HG03108 (cell line): ENCODE results near the gene MAPK1IP1L.
"Not testable (repeated sequence)": the region's sequence is repeated elsewhere in the genome, so short reads cannot be mapped to it uniquely, and the experiment has no call there.

Source experiments
- ATAC-seq: cut with Tn5 transposase; IDR thresholded peaks from one replicate; pipeline ENCODE4 v1.9.1; 2021; ENCODE audit warnings: moderate library complexity; ENCODE audit not compliant: unreplicated experiment

MAPK1IP1L gene

DNA sequence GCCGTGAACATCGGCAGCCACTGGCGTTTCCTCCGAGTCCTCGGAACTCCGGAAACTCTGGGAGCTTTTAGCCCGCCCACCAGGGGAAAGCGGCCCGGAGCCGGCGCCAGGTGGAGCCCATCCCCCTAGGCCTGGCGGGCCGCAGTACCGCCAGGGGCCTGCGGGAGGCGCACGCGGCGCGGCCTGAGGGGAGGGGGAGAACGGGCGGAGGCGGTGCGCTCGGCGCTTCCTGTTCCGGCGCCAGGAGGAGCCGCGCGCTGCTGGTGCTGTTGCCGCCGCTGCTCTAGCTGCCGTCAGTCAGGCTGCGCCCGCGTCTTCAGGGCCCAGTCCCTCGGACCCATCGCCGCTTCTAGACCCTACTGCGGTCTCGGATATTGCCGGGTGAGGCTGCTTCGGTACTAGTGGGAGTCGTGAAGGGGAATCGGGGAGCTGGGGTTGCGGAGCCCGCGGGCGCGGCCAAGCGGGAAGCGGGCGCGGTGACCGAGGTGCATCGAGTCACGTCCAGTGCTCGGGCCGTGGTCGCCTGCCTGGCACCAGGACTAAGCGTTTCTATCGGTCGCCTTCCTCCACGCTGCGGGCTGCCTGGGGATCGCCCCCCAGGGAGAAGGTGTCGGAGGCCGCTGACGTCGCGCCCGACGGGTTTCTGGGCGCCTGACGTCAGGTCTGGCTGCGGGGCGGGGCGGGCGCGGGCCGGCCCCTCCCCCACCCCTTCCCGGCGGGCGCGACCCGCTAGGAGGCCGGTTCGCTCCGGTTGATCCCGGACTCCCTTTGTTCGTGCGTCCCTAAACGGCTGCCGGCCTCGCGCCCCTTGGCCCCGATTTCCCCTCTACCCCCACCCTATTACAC, at the start of gene MAPK1IP1L:
MAPK1IP1L (plus strand) TSS at position 225 of the 846 bp plus-strand sequence. CDS start 10,037 bp downstream, outside the sequence.
- ATAC-seq, result peak; percentile 91

- no peak for ATAC-seq
These were observed 46.4 kb upstream of the MAPK1IP1L start for GRCh38 chr14:55005071-55005470.

GRCh38 chr14:55015006-55015405, 36.4 kb upstream of the MAPK1IP1L start:
- ATAC-seq, result no peak

- no peak for ATAC-seq
These were observed 31.4 kb upstream of the MAPK1IP1L start for GRCh38 chr14:55019968-55020554.

DNA sequence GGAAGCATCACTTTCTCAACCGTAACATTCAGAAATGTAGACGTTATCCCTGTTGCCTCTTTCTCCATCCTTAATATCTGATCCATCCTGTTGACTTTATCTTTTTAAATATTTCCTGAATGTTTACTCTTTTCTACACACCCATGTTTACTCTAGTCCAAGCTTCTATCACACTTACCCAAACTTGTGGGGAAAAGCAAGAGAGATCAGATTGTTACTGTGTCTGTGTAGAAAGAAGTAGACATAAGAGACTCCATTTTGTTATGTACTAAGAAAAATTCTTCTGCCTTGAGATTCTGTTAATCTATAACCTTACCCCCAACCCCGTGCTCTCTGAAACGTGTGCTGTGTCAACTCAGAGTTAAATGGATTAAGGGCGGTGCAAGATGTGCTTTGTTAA, 27.1 kb upstream of the MAPK1IP1L start:
- not testable (repeated sequence) for ATAC-seq

GRCh38 chr14:55025948-55026347, 25.5 kb upstream of the MAPK1IP1L start:
- no peak for ATAC-seq

- ATAC-seq, result no peak
These were observed 25.0 kb upstream of the MAPK1IP1L start for GRCh38 chr14:55026441-55026792.

DNA sequence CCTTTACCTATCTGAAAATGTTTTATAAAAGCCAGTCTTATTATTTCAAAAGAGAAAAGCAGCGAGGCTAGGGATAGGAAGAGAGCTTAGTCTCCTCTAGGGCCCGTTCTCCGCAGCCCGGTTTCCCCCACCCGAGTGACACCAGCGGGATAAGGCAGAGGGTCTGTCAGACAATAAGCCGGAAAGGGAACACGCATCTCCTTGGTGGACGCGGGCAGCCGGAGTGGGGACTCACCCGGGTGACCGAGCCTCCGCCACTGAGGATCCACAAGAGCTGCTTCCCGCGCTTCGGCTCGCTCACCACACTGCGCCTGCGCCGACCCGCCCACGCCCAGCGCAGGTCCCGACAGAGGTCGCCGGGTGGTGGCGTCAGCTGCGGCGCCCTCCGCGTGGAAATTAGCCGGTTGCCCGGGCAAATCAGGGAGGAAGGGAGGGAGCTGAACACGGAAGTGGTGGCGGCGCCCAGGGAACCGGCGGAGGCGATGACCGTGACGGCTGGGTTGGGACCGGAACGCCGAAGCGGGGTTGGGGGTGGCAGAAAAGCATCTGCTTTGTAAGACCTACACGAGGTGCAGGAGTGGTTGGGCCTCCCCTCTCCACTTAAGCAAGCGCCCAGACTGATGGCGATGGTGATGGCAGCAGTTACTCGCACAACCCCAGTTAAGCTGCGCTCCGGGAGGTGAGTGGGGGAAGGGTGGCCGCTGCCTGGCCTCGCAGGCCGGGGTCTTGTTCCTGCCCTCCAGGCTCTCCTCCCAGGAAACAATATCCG, 24.5 kb upstream of the MAPK1IP1L start, which contains the start of the genes SOCS4 and WDHD1:
SOCS4 (plus strand) TSS at position 444 of the 769 bp plus-strand sequence. CDS start 15,806 bp downstream, outside the sequence.
WDHD1 (minus strand) TSS at position 307 of the 769 bp plus-strand sequence. CDS start 312 bp downstream, outside the sequence.
- peak; percentile 89 for ATAC-seq

DNA sequence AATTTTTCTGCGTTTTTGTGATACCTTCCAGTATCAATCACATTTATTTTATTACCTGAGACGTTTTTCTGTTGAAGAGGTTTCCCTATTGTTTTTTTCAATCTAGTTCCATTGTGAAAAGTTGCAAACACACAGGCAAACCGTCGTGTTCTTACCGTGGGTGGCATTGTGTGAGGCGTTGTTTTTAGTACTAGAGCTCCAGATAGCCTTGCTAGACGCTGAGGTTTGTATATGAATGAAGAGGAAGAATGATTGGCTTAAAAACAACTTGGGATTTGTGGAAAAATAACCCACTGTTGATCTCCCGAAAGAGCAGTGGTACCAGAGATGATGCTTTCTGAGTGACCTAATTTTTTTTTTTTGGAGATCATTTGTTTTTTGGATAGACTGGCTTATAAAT, 23.4 kb upstream of the MAPK1IP1L start:
- ATAC-seq, result no peak

- no peak for ATAC-seq
These were observed 23.0 kb upstream of the MAPK1IP1L start for GRCh38 chr14:55028476-55028875.

DNA sequence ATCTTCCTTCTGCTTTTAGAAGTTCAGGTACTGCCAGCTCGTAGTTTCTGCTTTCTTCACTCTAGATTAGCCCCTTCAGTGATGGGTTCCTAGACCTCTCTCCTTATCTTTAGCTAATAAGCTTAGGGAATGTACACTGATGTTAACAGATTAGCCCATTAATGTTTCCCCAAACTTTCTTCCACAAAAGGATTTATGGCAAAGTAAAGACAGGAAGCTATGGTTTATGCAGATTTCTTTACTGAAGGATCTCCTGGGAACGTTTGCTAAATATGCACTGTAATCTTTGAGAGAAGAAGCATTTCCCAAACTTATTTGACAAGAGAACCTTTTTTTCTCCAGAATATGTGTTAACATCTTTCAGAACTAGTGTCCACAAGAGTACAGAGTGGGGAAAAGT, 20.3 kb upstream of the MAPK1IP1L start:
- ATAC-seq, result no peak

- not testable (repeated sequence) for ATAC-seq
These were observed 13.5 kb upstream of the MAPK1IP1L start for GRCh38 chr14:55037995-55038394.

DNA sequence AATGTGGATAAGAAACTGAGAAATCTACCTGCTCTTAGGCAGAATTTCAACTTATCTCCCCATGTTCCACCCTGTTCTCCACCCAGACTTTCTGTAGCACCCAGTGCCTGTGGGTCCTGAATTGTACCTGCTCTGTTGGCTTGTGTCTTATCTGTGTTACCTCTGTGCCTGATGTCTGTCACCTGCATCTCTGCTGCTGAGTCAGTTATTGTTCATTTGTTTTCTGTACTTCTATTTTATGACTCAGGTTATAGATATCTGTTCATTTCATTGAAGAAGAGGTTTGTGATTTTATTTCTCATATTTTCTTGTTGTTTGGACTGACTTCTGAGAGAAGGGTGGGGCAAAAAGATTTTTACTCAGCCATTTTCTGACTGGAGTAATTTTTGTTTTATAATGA, 12.7 kb upstream of the MAPK1IP1L start:
- no peak for ATAC-seq

DNA sequence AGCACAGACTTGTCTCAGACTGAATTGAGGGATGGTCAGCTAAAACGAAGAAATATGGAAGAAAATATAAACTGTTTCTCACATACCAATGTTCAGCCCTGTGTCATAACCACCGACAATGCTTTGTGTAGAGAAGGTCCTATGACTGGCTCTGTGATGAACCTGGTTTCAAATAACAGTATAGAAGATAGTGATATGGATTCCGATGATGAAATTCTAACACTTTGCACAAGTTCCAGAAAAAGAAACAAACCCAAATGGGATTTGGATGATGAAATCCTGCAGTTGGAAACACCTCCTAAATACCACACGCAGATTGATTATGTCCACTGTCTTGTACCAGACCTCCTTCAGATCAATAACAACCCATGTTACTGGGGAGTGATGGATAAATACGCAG, 7.9 kb upstream of the MAPK1IP1L start:
- no peak for ATAC-seq

DNA sequence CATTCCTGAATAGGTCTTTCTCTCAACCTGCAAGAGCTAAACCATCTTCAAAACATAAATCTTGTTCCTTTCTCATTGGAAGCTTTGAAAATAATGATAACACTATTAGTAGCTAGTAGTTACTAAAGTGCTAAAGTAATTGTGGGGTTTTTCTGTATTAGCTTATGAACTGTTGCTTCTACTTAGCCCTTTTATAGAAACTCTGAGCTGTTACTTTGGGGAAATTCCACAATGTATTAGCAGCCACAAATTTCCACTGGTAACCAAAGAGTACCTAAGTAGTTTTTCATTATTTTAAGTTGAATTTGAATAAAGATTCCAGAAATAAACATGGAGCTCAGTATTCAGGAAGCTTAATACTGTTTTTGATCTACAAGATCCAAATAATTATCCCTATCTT, 6.4 kb upstream of the MAPK1IP1L start:
- ATAC-seq, result no peak

- no peak for ATAC-seq
These were observed 4.0 kb upstream of the MAPK1IP1L start for GRCh38 chr14:55047301-55048053.

DNA sequence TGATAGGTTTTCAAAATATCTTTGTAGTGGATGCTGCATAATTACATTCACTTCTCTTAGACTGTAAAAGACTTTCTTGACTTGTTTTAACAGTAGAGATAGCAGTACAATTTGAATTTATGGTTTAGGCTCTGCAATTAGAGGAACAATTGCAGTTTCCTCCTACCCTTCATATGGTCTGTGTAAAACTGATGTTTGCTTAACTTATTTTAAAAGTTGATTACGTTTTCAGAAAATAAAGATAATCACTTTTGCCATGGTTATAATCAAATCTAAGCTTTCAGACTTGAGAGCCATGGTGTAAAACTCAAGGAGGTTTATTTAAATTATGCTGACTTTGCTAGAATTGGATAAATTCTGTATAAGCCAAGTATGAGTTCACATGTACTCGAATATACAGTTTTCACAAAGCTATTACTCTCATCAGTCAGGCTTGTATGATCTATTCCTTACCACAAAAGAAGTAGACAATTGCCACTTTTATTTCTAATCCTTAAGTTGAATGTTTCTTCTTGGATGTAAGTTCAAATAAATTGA, 2.5 kb upstream of the MAPK1IP1L start:
- no peak for ATAC-seq

DNA sequence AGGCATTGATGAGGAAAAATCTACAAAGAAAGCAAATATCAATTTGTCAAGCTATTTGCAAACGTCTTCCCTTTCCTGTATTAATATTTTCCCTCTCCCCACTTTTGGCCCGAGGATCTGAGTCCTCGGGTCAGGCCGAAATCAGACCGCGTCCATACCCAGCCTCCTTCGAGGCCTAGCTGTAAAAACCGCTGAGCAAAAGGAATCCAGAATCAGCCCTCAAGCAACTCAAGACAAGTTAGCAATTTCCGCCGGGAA, 353 bp upstream of the MAPK1IP1L start:
- ATAC-seq, result peak; percentile 14

GRCh38 chr14:55052269-55052930, 953 bp downstream of the MAPK1IP1L start:
- peak; percentile 3 for ATAC-seq

DNA sequence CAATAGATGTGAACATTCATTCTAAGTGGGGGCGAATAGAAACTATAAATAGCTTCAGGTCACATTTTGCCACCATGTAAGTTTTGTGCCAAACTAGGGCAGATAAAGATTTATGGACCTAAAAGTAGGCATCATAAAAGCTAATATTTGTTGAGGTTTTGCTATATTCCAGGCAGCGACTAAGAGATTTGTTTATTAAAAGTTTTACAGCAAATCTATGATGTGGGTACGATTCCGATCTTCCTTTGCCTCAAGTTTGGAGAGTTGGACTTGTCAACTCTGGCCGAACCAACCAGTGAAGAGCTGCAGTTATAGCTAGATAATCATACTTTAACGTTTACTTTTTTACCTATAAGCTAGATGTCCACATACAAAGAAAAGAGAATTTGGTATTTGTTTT, 1.6 kb downstream of the MAPK1IP1L start:
- ATAC-seq, result no peak
